ENCODE measurements around the gene AP1AR. TPM values are rescaled to one million over a fixed set of nuclear protein-coding genes. Genes with fewer than 3 reads are reported as not detected.
A peak's percentile ranks its signal among the peaks of the same experiment; 100 is the strongest.
"Not testable (repeated sequence)": the region's sequence is repeated elsewhere in the genome, so short reads cannot be mapped to it uniquely, and the experiment has no call there.

Gene AP1AR
- total RNA-seq, 1 donor from 2014 or later: 20.0 TPM

DNA sequence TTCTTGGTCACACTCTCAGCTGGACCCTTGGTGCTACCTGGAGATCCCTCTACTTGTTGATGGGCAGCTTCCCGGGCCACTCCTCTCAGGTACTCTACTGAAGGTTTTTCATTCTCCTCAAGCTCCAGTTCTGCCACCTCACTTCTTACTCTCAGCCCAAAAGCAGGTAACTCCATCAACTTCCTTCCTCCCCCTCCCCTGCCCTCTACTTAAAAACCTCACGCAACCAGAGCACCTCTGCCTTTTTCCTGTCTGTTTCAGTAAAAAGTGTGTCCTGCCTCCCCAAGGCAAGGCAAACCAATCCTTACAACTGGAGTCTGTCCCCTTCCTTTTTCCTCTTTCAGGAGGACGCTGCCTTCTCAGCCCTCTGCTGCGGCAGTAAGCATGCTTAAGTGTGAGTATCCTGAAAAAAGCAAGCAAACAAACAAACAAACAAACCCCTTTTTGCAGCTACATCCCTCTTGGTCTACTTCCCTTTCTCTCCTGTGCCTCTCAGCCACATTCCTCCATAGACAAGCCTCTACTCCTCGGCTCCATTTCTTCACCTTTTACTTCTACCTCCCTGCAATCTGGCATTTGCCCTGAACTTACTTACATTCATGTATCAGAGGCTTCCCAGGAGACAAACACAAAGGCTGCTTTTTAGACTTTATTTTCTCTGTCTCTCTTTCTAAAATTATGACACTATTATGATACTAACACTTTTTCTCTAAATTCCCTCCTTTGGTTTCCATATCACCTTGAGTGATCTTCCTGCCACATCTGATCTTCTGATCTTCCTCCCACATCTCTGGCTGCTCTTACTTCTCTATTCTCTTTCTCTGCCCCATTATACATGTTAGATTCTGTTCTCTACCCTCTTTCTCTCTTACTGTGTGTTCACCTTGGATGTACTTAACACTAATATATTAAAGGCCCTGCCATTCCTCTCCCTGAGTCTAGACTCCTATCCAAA lies 71.0 kb downstream of the AP1AR start:
- Histone ChIP-seq H3K4me1 (ENCODE audit: insufficient read depth, low read length) (no peaks in the 10 kb centered on the region), H3K4me2 (ENCODE audit: low read length) (no peak overlapping the region), H3K27ac (ENCODE audit: low read depth, low read length) (no peak overlapping the region), H3K9me3 (ENCODE audit: insufficient read depth, low read depth, low read length) (no peaks in the 10 kb centered on the region), H3K4me3 (ENCODE audit: insufficient read depth, low read depth, low read length) (no peak overlapping the region), H3K27me3 (ENCODE audit: insufficient read depth, low read length) (no peaks in the 10 kb centered on the region), H3K79me2 (ENCODE audit: insufficient read depth, low read length) (no peaks in the 10 kb centered on the region), H3K36me3 (ENCODE audit: insufficient read depth, low read length) (no peaks in the 10 kb centered on the region), H2AFZ (ENCODE audit: low read depth, low read length) (no peak overlapping the region), H4K20me1 (ENCODE audit: insufficient read depth, low read length) (no peaks in the 10 kb centered on the region), H3K9ac (ENCODE audit: low read length) (no peak overlapping the region)
- Mint-ChIP-seq H3K36me3 (ENCODE audit: low read depth, unreplicated experiment) (no peaks in the 10 kb centered on the region), H3K27ac (ENCODE audit: unreplicated experiment) (no peak overlapping the region), H3K4me3 (ENCODE audit: unreplicated experiment) (no peak overlapping the region), H3K27me3 (ENCODE audit: low read depth, unreplicated experiment) (peaks cover 6% of the 10 kb centered on the region), H3K9me3 (ENCODE audit: unreplicated experiment) (peaks cover 4% of the 10 kb centered on the region), H3K4me1 (ENCODE audit: low read depth, unreplicated experiment) (no peaks in the 10 kb centered on the region)
- DNase-seq (ENCODE audit: low read depth) (no peak), FAIRE-seq (no peak)
- TF ChIP-seq, protein P1, sequence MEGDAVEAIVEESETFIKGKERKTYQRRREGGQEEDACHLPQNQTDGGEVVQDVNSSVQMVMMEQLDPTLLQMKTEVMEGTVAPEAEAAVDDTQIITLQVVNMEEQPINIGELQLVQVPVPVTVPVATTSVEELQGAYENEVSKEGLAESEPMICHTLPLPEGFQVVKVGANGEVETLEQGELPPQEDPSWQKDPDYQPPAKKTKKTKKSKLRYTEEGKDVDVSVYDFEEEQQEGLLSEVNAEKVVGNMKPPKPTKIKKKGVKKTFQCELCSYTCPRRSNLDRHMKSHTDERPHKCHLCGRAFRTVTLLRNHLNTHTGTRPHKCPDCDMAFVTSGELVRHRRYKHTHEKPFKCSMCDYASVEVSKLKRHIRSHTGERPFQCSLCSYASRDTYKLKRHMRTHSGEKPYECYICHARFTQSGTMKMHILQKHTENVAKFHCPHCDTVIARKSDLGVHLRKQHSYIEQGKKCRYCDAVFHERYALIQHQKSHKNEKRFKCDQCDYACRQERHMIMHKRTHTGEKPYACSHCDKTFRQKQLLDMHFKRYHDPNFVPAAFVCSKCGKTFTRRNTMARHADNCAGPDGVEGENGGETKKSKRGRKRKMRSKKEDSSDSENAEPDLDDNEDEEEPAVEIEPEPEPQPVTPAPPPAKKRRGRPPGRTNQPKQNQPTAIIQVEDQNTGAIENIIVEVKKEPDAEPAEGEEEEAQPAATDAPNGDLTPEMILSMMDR (IDR thresholded peaks at IDR 0.05; ENCODE audit: insufficient read depth, low read depth, low read length): no peak
- TF ChIP-seq EZH2 (IDR thresholded peaks at IDR 0.05; ENCODE audit: insufficient read depth, low read length): no peak

DNA sequence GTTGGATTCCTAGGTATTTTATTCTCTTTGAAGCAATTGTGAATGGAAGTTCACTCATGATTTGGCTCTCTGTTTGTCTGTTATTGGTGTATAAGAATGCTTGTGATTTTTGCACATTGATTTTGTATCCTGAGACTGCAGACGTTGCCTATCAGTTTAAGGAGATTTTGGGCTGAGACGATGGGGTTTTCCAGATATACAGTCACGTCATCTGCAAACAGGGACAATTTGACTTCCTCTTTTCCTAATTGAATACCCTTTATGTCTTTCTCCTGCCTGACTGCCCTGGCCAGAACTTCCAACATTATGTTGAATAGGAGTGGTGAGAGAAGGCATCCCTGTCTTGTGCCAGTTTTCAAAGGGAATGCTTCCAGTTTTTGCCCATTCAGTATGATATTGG lies 73.9 kb downstream of the AP1AR start:
- not testable (repeated sequence) for H3K27me3 ChIP-seq (ENCODE audit: insufficient read depth, low read length); H3K36me3 ChIP-seq (ENCODE audit: insufficient read depth, low read length); H3K27ac ChIP-seq (ENCODE audit: low read depth, low read length); H3K27me3 Mint-ChIP-seq (ENCODE audit: low read depth, unreplicated experiment); H3K9me3 ChIP-seq (ENCODE audit: insufficient read depth, low read depth, low read length); H3K4me3 Mint-ChIP-seq (ENCODE audit: unreplicated experiment); H3K79me2 ChIP-seq (ENCODE audit: insufficient read depth, low read length); H4K20me1 ChIP-seq (ENCODE audit: insufficient read depth, low read length); H3K9me3 Mint-ChIP-seq (ENCODE audit: unreplicated experiment); H3K4me1 ChIP-seq (ENCODE audit: insufficient read depth, low read length); H2AFZ ChIP-seq (ENCODE audit: low read depth, low read length); H3K27ac Mint-ChIP-seq (ENCODE audit: unreplicated experiment); H3K36me3 Mint-ChIP-seq (ENCODE audit: low read depth, unreplicated experiment); H3K4me2 ChIP-seq (ENCODE audit: low read length); DNase-seq (ENCODE audit: low read depth); H3K9ac ChIP-seq (ENCODE audit: low read length); FAIRE-seq; H3K4me3 ChIP-seq (ENCODE audit: insufficient read depth, low read depth, low read length); H3K4me1 Mint-ChIP-seq (ENCODE audit: low read depth, unreplicated experiment)

DNA sequence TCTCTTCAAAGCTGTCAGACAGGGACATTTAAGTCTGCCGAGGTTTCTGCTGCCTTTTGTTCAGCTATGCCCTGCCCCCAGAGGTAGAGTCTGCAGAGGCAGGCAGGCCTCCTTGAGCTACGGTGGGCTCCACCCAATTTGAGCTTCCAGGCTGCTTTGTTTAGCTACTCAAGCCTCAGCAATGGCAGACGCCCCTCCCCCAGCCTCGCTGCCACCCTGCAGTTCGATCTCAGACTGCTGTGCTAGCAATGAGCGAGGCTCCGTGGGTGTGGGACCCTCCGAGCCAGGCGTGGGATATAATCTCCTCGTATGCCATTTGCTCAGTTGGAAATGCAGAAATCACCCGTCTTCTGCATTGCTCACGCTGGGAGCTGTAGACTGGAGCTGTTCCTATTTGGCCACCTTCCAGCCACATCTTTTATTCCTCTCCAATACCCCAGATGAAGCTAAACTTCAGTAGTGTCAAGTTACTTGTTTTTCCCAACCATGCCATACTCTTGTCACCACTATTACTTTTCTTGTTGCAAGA lies 77.7 kb downstream of the AP1AR start:
- not testable (repeated sequence) for H3K27me3 Mint-ChIP-seq (ENCODE audit: low read depth, unreplicated experiment); H3K4me1 ChIP-seq (ENCODE audit: insufficient read depth, low read length); H3K36me3 ChIP-seq (ENCODE audit: insufficient read depth, low read length); H3K79me2 ChIP-seq (ENCODE audit: insufficient read depth, low read length); FAIRE-seq; H3K4me3 Mint-ChIP-seq (ENCODE audit: unreplicated experiment); H2AFZ ChIP-seq (ENCODE audit: low read depth, low read length); H4K20me1 ChIP-seq (ENCODE audit: insufficient read depth, low read length); H3K27ac Mint-ChIP-seq (ENCODE audit: unreplicated experiment); H3K27ac ChIP-seq (ENCODE audit: low read depth, low read length); H3K9me3 Mint-ChIP-seq (ENCODE audit: unreplicated experiment); H3K36me3 Mint-ChIP-seq (ENCODE audit: low read depth, unreplicated experiment); H3K9me3 ChIP-seq (ENCODE audit: insufficient read depth, low read depth, low read length); H3K4me1 Mint-ChIP-seq (ENCODE audit: low read depth, unreplicated experiment); H3K9ac ChIP-seq (ENCODE audit: low read length); DNase-seq (ENCODE audit: low read depth); H3K27me3 ChIP-seq (ENCODE audit: insufficient read depth, low read length)
- Histone ChIP-seq H3K4me3 (ENCODE audit: insufficient read depth, low read depth, low read length) (peak overlapping the region; percentile 17), H3K4me2 (ENCODE audit: low read length) (peak overlapping the region; percentile 77)
